ENCODE measurements around the gene NKD1. TPM values are rescaled to one million over a fixed set of nuclear protein-coding genes. Genes with fewer than 3 reads are reported as not detected.

The NKD1 gene
- total and polyA plus RNA-seq, 12 donors = 0.67 to 8.9 (median 3.5) TPM

DNA sequence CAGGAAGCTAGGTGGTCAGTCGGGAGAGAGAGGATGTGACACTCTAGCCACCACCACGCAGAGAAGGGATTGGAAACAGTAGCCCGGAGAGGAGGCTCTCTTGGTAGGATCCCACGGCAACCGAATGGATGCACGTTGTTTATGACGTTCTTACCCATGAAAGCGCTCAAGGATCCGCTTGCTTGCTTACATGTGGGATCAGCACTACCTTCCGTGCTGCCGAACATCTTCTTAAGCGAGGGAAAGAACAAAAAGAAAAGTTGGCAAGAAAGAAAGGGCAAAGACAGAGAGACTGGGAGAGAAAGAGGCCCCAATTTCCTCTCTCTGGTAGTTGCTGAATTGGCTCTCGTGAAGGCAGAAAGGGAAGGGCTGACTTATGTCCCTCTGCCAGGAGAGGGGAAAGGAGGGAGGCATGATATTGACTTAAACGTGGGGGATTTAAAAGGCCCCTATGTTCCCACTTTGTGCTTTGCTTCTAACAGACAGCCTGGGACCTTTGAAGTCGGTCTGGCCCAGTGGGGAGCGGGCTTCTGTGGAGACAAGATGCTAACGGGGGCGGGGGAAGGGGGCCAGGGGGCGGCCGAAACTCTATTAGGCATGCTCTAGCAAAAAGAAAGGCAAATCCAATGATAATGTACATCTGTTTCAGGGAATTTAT is 97.5 kb downstream of the NKD1 start:
- no peaks in the 10 kb centered on the region for H3K27me3 ChIP-seq
- no peak overlapping the region for H3K4me3 ChIP-seq
- H3K27ac ChIP-seq = no peak overlapping the region
- WGBS, 4 donors = 75 to 77% (median 76%) methylated on average over 20 of the region's 20 CpGs
- no peaks in the 10 kb centered on the region for H3K9me3 ChIP-seq (replicated peaks in 1 of 3)
- DNase-seq = no peak
- H3K4me1 ChIP-seq (replicated peaks in 1 of 2) = peaks cover 0 to 3% of the 10 kb centered on the region in 2 donors
- no peak for TF ChIP-seq POLR2A (IDR thresholded peaks at IDR 0.05)
- TF ChIP-seq, protein P1, sequence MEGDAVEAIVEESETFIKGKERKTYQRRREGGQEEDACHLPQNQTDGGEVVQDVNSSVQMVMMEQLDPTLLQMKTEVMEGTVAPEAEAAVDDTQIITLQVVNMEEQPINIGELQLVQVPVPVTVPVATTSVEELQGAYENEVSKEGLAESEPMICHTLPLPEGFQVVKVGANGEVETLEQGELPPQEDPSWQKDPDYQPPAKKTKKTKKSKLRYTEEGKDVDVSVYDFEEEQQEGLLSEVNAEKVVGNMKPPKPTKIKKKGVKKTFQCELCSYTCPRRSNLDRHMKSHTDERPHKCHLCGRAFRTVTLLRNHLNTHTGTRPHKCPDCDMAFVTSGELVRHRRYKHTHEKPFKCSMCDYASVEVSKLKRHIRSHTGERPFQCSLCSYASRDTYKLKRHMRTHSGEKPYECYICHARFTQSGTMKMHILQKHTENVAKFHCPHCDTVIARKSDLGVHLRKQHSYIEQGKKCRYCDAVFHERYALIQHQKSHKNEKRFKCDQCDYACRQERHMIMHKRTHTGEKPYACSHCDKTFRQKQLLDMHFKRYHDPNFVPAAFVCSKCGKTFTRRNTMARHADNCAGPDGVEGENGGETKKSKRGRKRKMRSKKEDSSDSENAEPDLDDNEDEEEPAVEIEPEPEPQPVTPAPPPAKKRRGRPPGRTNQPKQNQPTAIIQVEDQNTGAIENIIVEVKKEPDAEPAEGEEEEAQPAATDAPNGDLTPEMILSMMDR (IDR thresholded peaks at IDR 0.05) = no peak
- H3K36me3 ChIP-seq (replicated peaks in 1 of 2) = no peaks in the 10 kb centered on the region
- intact Hi-C loops (cut with DNase I) = loop anchor here (10.0 kb wide), 2 partner anchors 101 to 411 kb away; partner anchors contain the start of gene NKD1 (in 1 of the 2)

DNA sequence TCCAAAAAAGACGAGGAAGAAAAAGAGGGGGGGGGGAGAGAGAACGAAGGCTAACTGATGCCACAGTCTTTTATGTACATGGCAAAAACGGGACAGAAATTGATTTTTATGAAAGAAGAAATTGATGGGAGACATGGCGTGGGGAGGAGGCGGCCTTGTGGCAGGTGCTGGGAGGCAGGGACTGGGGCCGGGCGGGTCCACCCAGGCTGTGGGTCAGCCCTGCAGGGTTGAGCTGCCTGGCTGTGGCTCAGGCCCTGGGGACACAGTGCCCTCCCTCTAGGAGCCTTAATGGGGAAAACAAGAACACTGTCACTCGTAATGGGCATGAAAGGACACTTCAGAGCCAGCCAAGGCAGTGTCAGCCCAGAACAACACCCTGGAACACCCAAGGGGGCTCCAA is 98.1 kb downstream of the NKD1 start:
- Histone ChIP-seq H3K27ac (no peak overlapping the region), H3K9me3 (replicated peaks in 1 of 3) (no peaks in the 10 kb centered on the region), H3K4me3 (no peak overlapping the region), H3K4me1 (replicated peaks in 1 of 2) (no peaks in the 10 kb centered on the region), H3K36me3 (replicated peaks in 1 of 2) (no peaks in the 10 kb centered on the region), H3K27me3 (no peaks in the 10 kb centered on the region)
- 72 to 85% (median 81%) methylated on average over 8 of the region's 8 CpGs for WGBS, 4 donors
- no peak for DNase-seq
- TF ChIP-seq, protein P1 (IDR thresholded peaks at IDR 0.05) = no peak
- TF ChIP-seq POLR2A (IDR thresholded peaks at IDR 0.05) = no peak
- intact Hi-C loops (cut with DNase I) = loop anchor here (10.0 kb wide), 2 partner anchors 102 to 412 kb away; partner anchors contain the start of gene NKD1 (in 1 of the 2)

DNA sequence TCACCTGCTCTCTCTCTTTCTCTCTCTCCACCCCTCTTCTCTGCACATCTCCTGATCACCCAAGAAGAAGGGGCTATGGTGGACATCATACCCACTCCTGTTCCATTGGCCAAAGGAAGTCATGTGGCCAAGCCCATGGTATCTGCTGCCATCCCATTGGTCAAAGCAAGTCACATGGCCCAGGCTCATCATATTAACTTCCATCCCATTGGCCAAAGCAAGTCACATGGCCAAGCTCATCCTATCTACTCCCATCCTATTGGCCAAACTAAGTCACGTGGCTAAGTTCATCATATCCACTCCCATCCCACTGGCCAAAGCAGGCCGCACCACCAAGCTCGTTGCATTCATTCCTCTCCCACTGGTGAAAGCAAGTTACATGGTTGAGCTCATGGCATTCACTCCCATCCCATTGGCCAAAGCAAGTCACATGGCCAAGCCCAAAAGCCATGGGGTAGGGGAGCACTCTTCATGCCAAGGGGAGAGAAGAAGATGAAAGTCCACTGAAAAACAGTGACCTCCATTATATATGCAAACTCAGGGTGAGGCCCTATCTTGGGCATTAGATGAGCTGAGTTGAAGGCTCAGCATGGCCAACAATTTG is 103.7 kb downstream of the NKD1 start:
- no peaks in the 10 kb centered on the region for H3K9me3 ChIP-seq (replicated peaks in 1 of 3)
- no peaks in the 10 kb centered on the region for H3K27me3 ChIP-seq
- H3K27ac ChIP-seq = no peak overlapping the region
- H3K36me3 ChIP-seq (replicated peaks in 1 of 2) = no peaks in the 10 kb centered on the region
- intact Hi-C loops (cut with DNase I) = no loop called here
- H3K4me3 ChIP-seq = no peak overlapping the region
- no peak for DNase-seq
- WGBS, 4 donors = 91 to 97% (median 96%) methylated on average over 3 of the region's 3 CpGs
- no peaks in the 10 kb centered on the region for H3K4me1 ChIP-seq (replicated peaks in 1 of 2)
- TF ChIP-seq, protein P1 (IDR thresholded peaks at IDR 0.05) = no peak
- no peak for TF ChIP-seq POLR2A (IDR thresholded peaks at IDR 0.05)

DNA sequence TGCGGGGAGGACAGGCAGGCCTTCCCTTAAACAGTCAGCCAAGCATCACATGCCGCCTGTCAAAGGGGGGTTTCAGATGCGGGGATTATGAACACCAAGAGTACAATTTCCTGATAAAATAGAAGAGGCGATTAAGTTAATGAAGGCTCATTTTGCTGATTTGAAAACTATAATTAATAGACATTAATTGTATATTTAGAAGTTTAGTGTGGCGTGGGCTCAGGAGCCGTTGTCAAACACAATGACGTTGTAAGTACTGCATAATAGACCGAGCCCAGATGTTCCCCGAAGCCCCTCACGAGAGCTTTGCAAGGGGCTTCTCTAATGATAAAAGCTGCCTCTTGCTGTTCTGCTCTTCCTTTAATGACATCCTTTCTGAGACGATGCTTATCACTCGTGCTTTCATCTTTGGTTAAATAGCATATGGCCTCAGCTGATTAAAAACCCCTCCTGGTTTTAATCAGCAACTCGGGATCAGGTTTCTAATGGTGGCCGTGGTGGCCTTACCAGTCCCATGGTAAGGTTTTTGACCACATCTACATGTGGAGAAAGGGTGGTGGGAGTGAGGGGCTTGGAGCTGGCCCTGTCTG is 104.7 kb downstream of the NKD1 start:
- Histone ChIP-seq H3K4me1 (replicated peaks in 1 of 2) (no peaks in the 10 kb centered on the region), H3K27ac (no peak overlapping the region), H3K36me3 (replicated peaks in 1 of 2) (no peaks in the 10 kb centered on the region), H3K9me3 (replicated peaks in 1 of 3) (no peaks in the 10 kb centered on the region), H3K27me3 (no peaks in the 10 kb centered on the region), H3K4me3 (no peak overlapping the region)
- DNase-seq = no peak
- WGBS, 4 donors = 69 to 84% (median 78%) methylated on average over 12 to 14 of the region's 14 CpGs
- intact Hi-C loops (cut with DNase I) = no loop called here
- TF ChIP-seq, protein P1 (IDR thresholded peaks at IDR 0.05) = no peak
- no peak for TF ChIP-seq POLR2A (IDR thresholded peaks at IDR 0.05)

Measured in adrenal gland (tissue), 12 donors.